GM19438 (cell line): ENCODE data around the gene APP.
A peak's percentile ranks its signal among the peaks of the same experiment; 100 is the strongest.

ENCODE experiments used
- ATAC-seq: cut with Tn5 transposase; IDR thresholded peaks from one replicate; pipeline ENCODE4 v1.9.1; 2021; ENCODE audit warnings: low read depth; ENCODE audit not compliant: unreplicated experiment

The APP gene

GRCh38 chr21:25888711-25889110 is 281.9 kb downstream of the APP start:
- ATAC-seq: no peak

DNA sequence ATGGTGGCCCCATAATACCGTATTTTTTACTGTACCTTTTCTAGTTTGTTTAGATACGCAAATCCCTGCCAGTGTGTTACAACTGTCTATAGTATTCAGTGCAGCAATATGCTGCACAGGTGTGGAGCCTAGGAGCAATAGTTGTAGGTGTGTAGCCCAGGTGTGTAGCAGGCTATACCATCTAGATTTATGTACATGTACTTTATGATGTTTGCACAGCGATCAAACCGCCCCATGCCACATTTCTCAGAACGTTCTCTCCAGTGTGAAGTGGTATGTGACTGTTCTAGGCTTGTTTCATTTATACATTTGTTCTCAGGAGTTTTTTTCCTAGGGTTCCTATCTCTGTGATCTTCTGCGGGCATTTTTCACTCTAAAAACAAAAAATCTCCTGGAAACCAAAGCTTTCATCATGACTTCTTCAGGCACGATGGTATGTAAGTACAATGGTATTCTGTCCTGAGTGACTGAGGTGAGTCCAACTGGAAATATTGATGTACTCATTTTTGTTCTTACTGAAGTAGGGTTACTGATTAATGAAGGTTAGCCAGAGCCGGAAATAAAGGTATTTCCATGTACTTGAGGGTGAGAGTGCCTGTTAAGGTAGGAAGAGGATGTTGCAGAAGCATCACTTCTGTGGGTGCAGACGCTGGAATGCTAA is 282.8 kb downstream of the APP start:
- ATAC-seq: no peak

DNA sequence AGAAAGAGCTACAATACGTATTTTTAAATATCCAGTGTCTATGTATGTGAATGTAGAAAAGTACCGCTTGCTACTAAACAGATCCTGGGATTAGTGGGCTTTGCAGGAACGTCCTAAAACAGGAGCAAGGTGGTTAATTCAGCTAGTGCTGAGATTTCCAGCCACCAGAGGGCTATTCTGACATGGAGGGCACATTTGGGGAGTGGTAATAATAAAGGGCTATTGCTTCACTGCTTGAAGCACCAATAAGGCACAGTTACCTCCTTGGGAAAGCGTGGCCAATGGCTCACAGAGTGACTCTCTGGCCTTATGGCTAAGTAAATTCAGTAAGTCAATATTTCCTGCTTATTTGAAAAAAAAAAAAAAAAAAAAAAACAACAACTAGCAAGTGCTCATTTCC is 283.4 kb downstream of the APP start:
- no peak for ATAC-seq

- no peak for ATAC-seq
Observed at GRCh38 chr21:25885880-25886279, 284.7 kb downstream of the APP start.

DNA sequence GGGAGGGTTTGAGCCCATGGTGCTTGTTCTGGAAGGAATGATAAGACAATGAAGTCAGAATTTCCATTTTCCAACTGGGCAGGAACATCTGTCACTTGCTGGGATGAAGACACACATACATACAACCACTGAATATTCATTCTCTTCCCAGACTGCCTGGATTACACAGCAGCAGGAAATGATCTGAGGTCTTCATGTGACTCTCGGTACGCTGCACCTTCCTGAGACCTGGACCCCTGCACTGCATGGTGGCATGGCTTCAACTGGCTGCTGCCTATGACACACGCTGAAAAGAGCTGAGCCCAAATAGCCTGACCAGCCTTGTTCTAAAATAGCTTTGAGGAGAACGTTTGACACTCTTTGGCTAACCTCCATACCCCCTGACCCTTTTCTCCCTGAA is 285.2 kb downstream of the APP start:
- no peak for ATAC-seq

DNA sequence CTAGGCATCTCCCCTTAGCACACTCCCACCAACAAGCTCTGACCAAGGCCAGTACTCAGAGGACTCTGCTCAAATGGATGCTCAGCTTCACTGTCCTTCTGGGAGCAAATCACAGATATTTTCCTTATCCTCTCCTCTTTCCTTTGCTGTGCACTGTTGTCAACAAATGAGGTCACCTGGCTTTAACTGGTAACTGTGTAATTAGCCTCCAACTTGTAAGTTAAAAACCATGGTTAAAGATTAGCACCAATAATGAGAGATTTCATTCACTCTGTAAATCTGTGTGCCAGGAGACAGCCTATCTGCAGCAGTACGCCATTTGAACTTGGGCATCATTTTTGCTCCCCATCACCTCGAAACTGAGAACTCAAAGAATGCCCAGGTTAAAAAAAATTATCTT is 286.3 kb downstream of the APP start:
- ATAC-seq: no peak

- peak; percentile 82 for ATAC-seq
Observed at GRCh38 chr21:25881524-25882376, 288.8 kb downstream of the APP start.

DNA sequence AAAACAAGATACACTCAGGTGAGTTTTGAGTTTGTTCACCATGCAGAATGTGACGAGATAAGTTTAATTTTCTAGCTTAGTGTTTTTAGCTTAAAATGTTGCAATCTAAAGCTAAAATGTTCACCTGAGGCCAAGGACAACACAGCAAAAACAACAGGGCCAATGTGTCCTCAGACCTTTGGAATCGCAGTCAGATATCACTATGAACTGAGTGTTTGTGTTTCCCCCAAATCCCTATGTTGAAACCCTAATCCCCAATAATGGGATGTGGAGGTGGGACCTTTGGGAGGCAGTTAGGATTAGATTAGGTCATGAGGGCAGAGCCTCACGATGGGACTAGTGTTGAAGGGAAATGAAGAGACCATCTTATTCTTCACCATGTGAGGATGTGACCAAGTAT is 291.4 kb downstream of the APP start:
- no peak for ATAC-seq

GRCh38 chr21:25878344-25878743 is 292.2 kb downstream of the APP start:
- ATAC-seq: no peak

- no peak for ATAC-seq
Observed at GRCh38 chr21:25872271-25872670, 298.3 kb downstream of the APP start.

DNA sequence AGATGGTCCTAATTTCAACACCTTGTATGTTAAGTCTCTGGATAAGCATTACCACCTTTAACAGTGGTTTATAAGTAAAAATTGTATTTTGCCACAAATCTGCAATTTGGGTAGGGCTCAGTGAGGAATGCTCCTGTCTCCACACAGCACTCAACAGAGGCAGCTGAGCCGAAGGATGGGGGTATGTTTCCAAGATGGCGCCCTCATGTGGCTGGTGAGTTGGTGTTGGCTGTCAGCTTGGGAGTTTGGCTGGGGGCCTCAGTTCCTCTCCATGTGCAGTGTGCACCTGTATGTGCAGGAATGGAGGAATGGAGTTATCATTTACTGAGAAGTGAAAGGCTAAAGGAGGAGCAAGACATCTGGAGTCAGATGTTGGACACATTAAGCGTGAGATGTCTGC is 299.0 kb downstream of the APP start:
- no peak for ATAC-seq

GRCh38 chr21:25870084-25870483 is 300.5 kb downstream of the APP start:
- ATAC-seq: no peak

DNA sequence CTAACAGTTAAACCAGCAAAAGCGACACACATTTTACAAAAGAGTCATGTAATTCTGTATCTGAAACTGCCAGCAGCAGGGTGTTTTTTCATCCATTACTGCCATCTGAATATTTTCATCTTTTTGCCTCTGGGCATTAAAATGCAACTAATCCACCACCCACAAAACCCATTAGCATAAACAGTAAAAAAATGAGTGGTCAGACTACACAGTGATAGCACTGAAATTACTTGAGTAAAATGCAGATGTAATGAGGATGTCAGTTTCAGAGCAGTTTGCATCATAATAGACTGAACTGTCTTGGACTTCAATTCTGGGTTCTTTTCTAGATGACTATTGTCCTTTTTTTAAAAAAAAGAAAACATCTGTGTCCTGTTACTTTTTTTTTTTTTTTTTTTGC is 303.5 kb downstream of the APP start:
- ATAC-seq: no peak

DNA sequence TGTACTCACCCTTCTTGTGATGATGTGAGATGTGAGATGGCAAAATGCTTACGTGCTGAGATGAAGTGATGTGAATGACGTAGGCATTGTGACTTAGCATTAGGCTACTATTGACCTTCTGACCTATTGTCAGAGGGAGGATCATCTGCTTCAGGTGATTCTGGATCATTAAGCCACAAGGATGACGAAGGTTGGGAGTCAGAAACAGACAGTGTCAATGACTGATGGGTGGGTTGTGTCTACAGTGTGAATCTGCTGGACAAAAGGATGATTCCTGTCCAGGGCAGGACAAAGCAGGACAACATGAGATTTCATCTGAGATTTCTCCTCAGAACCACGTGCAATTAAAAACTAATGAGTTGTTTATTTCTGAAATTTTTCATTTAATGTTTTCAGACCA is 306.8 kb downstream of the APP start:
- ATAC-seq: no peak

DNA sequence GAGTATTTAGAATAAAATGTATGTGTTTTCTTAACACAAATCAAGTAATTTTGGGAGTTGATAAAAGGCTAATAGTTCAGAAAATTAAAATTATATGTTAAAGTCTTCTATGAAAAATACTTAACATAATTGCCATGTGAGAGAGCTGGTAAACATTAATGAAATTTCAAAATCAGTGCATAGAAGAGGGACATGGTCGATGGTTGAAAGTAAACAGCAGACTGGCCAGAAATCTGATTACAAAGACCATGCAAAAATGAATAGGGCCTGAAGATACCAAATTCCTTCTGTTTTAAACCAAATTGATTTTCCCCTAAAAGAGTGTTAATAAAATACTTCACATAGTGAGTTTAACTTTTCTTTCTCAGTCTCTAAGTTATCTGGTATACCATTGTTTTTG is 307.5 kb downstream of the APP start:
- no peak for ATAC-seq

DNA sequence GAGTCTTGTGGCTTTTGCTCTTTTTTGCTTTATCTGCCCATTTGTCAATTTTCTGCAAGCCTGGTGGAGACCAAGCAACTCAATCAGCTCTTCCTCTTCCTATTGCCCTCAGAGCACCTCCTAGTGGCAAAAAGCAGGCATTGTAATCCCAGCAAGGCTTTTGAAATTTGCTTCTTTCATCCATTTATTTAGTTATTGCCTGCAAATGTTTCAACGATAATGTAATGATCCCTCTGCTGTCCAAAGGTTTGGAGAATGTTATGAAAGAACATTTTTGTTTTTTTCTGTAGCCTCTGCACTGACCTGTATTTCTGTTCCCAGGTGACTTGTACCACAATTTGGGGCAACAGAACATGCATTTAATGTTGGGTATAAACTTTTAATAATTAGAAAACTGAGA is 308.0 kb downstream of the APP start:
- ATAC-seq: no peak

- ATAC-seq: no peak
Observed at GRCh38 chr21:25862112-25862511, 308.5 kb downstream of the APP start.

- ATAC-seq: no peak
Observed at GRCh38 chr21:25859235-25859929, 311.2 kb downstream of the APP start.

DNA sequence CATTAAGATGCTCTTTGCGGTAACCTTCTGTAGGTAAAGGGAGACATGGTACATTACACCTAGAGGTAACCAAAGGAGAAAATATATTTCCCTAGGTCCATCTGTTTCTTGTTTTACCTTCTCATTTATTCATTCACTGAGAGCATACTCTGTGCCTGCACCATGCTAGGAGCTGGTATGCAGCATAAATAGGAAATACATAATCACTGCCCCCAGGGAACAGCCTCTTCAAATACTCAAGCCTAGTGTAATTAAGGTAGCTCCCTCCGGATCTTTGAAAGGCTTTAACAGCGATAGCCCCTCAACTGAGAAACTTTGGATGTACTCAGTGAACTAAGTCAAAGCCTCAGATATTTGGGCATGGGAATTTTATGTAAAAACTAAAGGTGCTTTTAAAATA is 312.2 kb downstream of the APP start:
- ATAC-seq: no peak

DNA sequence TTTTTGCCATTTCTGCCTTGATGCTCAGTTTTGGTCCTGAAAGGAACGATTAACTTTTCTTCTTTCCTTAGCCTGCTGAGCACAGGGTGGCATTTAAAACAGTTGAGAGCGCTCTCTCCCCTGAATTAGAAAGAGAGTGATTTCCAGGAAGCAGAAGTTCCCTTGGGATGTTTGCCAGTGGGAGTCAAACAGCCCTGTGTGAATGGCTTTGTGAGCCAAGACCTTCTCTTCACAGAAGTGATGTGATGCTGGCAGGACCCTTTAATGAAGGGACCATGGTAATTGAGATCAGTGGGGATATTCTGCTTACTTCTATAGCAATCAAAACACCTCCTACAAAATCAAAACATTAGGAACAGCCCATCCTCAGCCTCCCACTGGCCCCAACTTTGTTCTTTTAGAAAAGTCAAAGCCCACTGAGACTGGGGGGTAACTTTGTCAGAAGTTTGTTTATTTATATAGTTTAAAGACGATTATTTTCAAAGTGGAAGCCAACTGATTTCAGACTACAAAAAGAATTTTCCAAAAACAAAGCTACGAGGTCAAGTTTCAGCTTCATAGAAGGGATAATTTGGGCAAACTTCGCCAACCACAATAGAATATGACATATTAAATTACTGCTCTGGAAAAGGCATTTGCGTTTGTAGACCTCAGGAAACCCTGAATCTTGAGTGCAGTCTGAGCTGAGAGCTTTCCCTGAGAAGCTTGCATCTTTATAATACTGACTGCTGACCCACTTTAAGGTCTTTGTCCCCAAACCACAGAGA is 313.1 kb downstream of the APP start:
- ATAC-seq: no peak

DNA sequence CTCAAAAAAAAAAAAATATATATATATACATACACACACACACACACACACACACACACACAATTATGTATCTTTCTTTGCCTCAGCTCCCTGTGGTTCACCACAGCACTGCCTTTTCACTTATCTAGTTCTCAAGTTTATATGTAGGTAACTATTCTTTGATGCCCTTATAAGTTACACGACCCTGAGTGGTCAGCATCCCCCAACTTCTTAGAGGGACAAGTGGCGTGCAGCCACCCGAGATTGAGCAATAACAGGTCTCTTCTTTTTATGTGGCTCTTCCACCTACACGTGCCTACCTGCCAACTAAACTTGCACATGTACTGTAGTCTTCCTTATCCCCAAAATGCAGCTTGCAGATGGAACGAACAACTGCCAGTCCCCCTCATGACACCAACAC is 315.0 kb downstream of the APP start:
- ATAC-seq: no peak
